ENCODE results near the gene ELK4.

Gene ELK4

DNA sequence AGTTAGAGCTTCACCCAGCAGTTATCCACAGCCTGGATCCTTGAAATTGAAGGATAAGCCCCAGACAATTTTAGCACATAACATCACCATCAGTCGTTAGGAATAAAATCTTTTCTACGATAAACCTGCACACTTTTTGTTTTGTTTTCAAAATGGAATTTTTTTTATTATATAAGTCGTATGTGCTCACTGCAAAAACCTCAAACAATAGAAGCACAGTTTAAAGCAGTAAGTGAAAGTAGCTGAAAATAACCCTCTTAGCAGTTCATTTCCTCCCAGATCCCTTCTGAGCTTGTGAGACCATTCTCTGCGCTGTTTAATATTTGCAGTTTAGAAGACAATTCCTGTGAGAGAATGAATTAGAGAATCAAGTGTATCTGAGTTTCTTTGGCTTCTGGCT lies 38.3 kb downstream of the ELK4 start:
- FAIRE-seq = no peak

DNA sequence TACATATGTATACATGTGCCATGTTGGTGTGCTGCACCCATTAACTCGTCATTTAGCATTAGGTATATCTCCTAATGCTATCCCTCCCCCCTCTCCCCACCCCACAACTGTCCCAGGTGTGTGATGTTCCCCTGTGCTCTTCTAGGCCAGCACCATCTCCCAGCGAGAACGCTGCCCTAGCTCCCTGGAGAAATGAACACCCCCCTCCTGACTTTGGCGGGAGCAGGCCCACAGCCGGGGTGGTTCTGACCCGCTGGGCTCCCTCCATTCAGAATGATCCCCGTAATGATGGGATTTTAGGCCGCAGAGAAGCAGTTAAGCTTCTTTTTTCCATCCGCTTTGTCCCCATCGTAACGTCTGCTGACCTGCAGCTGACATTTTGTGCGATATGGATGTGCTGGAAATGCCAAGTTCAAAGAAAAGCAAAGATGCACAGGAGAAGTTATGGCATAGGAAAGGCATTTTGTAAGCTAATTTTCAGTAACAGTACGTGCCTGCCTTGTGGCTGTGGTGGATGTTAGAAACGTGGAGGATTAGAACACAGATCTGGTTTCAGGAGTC lies 39.3 kb downstream of the ELK4 start:
- FAIRE-seq = no peak

DNA sequence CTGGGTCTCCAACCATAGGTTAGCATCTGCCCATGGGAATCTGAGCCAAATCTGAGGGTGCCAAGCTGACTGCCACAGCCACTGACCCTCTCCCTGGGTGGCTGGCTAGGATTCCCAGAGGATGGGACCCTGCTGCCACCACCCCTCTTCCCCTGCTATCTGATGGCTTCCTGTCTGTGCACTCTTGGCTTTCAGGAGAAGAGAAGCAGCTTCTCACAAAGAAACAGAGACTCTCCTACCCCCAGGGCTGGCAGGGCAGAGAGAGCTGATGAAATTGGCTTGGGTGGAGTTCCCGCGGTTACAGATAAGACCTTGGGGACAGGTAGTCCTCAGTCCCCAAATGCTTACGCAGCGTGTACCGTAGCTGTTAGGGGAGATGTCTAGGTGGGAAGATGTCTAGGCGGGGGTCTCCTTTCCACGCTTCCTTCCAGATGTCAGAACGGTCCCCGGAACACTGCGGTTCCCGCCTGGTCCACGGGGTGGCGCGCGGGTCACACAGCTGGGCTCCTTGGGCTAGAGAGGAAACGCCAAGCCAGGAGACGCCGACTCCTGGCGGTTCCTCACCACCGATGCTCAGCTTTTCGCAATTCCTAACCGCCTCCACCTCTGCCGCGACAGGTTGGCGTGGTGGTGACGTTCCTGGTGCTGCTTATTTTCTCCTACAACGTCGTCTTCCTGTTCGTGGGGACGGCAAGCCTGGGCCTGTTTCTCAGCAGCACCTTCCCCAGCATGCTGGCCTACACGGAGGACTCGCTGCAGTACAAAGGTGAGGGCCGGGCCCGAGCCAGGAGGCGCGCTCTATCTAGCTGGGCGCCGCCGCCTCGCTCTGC lies 40.1 kb downstream of the ELK4 start:
- no peak for FAIRE-seq

DNA sequence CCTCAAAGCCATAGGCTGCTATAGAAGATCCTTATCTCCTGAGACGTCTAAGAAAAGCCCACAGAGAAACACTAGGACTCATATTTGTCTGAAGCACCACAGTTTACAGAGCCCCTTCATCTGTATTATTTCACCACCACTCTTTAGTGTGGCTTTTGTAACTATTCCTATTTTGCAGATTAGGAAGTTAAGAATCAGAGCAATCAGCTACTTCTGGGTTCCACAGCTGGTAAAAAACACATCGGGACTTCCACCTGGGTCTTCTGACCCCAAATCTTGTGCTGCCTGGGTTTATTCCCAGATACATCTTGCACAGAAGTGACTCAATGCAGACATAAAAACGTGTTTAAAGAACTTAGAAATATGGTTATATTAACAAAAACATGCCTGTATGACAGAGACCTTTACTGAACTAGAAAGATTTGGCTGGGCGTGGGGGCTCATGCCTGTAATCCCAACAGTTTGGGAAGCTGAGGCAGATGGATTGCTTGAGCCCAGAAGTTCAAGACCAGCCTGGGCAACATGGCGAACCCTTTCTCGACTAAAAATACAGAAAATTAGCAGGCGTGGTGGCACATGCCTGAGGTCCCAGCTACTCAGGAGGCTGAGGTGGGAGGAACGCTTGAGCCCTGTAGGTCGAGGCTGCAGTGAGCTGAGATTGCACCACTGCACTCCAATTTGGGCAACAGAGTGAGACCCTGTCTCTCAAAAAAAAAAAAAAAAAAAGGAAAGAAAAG lies 40.9 kb downstream of the ELK4 start:
- no peak for FAIRE-seq

DNA sequence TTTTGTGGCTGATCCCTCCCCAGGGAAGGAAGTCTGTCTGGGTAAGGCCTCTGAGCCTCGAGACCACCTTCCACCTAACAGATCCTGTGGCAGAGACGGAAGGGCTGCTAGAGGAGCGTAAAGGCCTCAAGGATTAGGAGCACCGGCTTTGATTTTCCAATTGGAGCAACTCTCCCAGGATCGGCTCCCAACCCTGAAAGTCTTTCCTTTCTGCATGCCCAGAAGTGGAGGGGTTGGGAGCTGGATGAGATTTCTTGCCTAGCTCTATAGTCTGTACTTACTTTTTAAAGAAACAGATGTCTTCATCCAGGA lies 41.4 kb downstream of the ELK4 start:
- no peak for FAIRE-seq

DNA sequence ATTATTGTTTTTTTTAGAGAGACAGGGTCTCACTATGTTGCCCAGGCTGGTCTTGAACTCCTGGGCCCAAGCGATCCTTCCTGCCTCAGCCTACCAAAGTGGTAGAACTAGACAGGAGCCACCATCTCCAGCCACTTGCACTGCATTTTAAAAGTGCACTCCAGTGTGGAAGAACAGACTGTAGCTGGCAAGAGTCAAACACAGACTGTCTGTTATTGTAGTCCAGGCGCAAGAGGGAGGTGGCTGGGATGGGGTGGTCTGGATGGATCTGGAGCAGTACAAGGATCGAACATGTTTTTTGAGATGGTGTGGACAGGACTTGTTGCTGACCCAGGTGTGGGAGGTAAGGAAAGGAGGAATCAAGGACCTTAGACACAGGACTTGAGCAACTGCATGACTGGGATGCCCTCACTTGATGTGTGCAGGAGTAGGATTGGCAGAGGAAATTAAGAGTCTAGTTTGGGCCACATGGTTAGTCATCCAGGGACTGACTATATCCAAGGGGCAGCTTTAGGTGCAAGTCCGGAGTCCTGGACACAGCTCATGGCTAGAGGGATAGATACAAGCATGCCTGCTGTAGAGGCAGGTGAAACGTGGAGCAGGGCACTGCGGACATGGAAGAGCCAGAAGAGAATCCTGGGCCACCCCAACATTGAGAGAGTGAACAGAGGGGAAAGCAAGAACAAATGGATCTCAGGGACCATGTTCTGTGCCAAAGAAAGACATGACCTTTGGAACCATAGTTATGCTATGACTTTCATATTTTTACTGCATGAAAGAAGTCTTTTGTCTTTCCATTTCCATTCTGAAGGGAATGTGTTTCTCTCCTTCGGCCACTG lies 42.0 kb downstream of the ELK4 start:
- no peak for FAIRE-seq

DNA sequence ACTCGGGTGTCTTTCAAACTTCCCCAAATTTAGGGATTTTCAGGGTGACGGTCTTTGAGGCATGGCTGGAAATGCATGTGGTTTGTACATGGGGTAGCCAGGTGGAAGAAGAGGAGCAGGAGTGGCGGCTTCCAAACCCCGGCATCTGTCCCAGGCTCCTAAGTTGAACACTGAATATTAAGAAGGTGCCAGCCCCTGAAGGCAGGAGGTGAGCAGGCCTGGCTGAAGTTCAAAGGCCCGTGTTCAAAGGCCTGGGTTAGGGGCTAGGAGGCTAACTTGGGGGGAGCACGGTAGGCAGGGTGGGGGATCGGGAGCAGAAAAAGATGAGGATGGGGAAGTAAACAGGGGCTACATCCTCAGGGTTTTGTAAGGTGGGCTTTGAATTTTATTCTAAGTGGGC lies 42.8 kb downstream of the ELK4 start:
- no peak for FAIRE-seq

DNA sequence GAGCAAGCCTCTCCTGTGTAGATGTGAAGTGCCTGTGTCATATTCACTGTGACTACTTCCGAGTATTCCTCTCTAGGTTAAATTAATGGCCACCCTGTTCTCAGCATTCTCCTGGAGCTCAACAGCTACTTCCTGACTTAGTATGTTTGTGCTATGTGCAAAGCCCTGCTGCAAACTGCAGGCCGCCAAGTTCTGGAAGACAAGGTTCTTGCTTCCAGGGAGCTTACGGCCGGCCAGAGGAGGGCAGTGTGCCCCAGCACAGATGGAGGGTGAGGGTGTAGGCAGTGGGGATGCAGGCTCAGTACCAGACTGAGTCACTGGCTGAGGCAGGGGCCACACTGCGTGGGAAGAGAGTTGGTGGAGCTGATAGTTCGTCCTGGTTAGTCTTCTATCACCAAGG lies 43.2 kb downstream of the ELK4 start:
- FAIRE-seq = no peak

DNA sequence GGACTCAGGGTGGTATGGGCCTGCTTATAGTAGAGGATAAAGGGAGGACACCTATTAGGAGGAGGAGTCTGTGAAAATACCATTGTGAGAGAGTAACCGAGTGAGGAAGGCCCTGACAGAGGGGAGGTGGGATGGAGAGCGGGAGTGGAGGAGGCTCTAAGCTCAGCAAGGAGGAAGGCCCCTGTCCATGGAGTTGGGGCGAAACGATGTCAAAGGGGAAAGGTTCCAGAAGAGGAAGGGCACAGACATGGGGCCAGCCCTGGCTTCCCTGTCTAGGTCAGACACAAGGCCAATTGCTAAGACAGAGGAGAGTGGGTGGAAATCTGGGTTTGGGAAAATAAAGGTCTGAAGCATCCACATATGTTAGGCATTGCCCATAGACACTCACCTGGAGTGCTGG lies 44.2 kb downstream of the ELK4 start:
- FAIRE-seq = no peak

DNA sequence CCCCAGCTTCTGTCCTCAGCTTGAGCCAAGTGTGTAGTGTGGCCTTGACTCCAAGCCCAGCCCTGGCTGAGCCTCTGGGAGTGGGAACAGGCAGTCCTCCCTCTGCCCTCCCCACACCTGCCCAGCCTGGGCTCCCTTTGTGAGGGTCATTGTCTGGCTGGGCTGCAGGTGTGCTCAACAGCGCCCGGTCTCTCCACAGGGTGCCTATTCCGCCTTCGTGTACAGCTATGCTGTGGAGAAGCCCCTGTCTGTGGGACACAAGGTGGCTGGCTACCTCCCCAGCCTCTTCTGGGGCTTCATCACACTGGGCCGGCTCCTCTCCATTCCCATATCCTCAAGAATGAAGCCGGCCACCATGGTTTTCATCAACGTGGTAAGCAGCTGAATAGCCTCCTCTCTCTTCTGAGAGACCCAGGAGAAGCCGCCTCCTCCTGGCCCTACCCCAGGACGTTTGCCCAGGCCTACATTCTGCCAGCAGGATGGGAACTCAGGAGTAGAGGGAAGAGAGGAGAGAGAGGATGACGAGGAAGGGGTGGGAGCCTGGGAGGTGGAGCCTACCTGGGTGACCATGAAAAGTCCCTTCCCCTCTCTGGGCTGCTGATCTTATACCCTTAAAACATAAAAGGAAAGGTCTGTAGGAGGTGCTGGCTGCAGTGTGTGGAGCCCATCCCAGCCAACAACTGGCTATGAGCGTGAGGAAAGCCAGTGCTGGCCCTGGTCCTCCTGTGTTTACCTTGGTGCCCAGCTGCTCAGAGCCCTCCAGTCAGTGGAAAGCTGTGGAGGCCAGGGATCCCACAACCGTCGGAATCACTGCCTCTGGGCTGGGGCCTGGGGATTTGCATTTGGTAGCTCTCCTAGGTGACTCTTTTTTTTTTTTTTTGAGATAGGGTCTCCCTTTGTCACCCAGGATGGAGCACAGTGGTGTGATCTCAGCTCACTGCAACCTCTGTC lies 45.7 kb downstream of the ELK4 start:
- no peak for FAIRE-seq

DNA sequence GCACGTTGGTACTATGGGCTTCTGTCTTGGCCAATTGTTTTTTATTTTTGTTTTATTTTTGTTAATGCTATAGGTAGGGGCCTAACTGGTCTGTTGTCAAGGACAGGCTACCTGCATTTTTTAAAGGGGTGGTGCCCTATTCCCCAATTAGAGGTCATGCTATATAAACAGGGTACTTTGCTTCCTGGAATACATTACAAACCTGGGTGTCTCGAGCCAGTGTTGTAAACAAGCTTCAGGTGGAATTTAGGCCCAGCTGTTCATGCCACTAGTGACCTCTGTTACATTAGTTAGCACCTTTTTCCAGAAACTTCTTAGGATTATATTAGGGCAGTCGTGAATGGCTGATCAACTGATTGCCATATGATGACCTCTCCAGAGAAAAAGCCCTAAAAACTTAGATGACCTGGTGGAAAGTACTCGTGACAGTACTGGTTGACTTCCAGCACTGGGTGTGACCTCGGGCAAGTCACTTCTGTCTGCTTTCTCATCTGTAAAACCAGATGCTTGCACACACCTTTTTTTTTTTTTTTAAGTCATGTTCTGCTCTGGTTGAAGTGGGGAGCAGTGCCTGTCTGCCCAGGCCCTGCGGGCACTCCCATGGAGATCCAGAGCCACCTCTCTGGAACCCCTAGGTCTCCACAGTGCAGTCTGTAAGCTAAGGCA lies 46.5 kb downstream of the ELK4 start:
- no peak for FAIRE-seq

DNA sequence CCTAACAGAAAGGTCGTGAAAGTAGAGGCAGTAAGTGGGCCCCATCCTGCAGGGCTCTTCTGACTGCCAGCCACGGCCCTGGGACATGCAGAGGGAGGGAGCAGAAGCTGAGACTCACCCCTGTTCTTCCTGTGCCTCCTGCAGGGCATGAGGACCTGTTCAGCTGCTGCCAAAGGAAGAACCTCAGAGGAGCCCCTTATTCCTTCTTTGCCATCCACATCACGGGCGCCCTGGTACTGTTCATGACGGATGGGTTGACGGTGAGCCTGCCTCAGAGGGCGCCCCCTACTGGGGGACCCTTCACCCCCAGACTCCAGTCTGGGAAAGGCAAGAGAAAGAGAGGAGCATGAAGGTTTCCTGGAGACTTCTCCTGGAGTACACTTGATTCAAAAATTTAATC lies 47.1 kb downstream of the ELK4 start:
- no peak for FAIRE-seq

DNA sequence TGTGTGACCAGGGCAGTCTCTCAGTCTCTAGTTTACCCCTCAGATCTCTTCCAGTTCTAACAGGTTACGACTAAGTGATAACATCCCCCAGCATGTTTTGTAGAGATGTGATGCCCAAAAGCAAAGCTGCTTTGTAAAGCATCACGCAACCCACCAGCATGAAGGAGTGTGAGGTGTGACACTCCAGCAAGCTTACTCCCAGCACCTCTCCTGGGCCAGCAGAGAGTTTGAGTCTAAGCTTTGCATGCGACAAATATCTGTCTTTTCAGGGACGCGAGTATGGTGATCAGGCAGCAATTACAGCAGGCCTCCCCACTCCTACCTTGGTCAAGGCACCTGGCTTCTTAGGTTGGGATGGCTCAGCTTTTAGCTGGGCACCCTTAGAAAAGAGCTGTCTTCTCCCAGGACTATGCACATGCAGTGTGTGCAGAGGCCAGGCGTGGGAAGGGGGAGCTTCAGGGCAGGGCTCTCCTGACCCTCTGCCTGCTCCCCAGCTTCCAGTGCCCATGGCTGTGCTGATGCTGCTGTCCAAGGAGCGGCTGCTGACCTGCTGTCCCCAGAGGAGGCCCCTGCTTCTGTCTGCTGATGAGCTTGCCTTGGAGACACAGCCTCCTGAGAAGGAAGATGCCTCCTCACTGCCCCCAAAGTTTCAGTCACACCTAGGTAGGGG lies 48.2 kb downstream of the ELK4 start:
- no peak for FAIRE-seq

DNA sequence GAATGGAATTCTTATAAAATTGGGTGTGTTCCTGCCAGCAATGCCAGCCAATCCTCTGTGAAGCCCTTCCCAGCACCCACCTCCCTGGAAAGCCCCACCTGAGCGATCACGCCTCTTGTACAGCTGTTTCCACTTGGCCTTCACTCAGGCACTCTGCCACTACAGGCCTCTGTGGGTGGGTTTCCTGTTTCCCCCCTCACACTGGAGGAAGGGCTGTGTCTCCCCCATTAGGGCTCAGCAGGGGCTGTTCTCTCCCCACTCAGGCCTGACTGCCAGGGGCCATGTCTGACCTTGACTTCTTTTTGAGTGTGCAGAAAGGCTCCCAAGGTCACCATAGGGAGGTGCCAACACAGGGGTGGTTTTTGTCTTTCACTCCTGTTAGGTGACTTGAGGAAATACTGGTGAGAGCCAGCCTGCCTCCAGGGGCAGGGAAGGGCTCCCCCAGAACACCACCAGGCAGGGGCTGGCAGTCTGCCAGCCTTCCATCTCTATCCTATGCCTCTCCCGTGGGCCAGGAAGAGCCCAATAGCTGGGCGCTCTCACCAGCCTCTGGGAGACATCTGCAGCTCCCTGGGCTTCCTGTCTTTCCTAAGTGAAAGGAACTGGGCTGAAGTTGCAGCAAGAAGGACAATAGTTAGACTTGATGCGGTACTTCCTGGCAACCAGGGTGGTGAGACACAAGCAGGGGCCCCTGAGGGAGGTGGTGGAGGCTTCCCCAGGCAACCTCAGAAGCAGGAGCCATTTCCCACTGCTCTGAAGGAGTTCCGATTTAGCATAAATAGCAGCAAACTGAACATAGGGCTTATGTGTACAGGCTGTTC lies 49.1 kb downstream of the ELK4 start:
- no peak for FAIRE-seq

DNA sequence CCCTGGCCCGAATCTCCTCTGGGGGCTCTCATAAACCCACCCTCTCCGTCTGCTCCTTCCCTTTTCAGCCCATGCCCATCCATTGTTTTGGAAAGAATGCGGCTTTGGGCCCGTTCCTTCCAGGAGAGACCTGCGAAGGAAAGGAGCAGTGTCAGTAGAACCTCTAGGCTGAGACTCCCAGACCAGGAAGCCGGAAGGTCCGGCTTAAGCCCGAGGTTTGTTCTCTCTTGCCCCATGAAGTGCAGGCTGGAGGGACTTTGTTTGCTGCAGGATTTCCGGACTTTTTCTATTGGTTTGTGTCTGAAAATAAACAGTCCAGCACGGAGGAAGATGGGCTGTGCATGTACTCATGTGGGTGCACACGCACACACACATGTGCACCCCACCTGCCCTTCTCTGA lies 49.8 kb downstream of the ELK4 start:
- FAIRE-seq = no peak

DNA sequence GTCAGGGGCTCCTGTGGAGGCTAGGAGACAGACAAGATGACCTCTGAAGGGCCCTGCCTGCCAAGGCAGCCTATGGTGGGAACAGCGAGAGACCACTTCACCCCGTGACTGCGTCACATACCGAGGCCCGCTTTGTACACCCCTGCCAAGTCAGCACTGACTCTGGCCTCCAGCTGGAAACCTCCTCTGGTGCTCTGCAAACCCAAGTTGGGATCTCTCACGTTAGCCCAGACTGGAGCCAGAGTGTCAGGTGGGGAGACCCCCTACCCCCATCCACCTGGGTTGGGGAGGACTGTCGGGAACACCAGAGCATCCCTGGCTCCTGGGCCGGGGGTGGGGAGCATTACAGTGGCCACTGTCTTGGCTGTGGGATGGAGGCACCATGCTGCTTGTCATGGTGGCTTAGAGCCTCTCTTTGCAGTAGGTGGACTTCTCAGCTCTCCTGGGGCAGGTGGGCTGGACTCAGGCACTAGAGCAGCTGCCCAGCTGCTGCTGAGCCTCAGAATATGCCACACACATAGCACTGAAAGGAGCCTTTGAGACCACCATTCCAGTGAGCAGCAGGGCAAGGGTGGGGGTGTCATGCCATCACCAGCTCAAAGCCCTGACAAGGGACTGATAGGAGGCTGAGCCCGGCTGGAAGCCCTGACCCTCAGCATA lies 50.4 kb downstream of the ELK4 start:
- FAIRE-seq = no peak

DNA sequence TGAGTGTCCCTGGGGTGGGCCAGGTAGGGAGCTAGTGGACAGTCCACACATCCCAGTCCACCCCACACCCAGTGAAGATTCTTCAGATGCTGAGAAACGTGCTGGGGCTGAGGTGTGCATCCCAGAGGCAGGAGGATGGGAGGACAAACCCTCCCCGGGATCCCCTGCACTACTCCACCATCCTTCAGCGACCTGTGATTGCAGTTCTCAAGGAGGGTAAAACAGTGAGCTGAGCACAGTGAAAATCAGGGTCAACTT lies 51.0 kb downstream of the ELK4 start:
- FAIRE-seq = no peak

DNA sequence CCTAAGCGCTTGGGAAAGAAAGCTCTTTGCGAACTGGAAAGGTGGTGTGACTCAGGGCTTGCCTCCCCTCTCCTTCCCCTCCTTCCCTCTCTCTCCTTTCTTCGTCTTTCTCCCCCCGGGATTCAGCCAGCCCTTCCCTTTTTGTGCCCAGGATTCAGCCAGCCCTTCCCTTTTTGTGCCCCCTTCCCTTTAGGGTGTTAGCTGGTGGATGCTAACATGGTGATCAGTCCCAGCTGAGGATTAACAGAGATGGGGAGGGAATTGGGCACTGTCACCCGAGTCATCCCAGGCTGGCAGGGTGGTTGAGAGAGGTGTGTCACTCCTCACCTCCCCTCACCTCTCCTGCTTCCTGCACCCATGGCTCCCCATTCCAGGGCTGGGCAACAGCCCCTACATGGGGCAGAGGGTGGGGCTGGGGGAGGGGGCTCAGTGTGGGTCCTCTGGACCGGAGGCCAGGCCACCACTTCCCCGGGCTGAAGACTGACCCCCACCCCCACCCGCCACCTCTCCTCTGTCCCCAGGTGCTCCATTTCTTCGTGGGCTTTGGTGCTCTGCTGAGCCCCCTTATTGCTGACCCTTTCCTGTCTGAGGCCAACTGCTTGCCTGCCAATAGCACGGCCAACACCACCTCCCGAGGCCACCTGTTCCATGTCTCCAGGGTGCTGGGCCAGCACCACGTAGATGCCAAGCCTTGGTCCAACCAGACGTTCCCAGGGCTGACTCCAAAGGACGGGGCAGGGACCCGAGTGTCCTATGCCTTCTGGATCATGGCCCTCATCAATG lies 51.5 kb downstream of the ELK4 start:
- FAIRE-seq = no peak

DNA sequence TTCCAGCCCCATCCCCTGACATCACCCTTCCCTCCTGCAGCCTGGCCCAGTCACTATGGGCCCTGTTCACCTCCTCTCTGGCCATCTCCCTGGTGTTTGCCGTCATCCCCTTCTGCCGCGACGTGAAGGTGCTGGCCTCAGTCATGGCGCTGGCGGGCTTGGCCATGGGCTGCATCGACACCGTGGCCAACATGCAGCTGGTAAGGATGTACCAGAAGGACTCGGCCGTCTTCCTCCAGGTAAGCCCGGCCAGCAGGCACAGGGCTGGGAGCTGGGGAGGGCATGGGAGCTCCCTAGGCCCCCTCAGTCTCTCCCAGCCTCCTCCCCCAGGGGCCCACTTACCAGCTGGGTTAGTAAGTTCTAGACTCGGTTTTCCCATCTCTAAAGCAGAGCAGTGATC lies 52.1 kb downstream of the ELK4 start:
- FAIRE-seq = no peak

All from islet of Langerhans (tissue), 1 donor.